SU-DHL-6 (cell line): ENCODE measurements around the gene SDCCAG8.

Experiments used
- CTCF ChIP-seq: fragments of 200-600 bp; sonication (generic); IDR thresholded peaks from one replicate; pipeline ENCODE4 v1.5.1; 2017; ENCODE audit warnings: antibody characterized with exemption, mild to moderate bottlenecking, low read length, moderate library complexity; ENCODE audit not compliant: insufficient read depth, poor library complexity, severe bottlenecking
- EZH2phosphoT487 ChIP-seq: fragments of 200-600 bp; sonication (generic), shearing (Covaris generic); conservative IDR thresholded peaks from 2 replicates; pipeline ENCODE4 v1.6.1; 2018; ENCODE audit warnings: mild to moderate bottlenecking, antibody characterized with exemption, low read length, moderate library complexity, mixed read lengths

GRCh38 chr1:243287123-243287460 is 31.3 kb downstream of the SDCCAG8 start:
- TF ChIP-seq CTCF (no peak), EZH2phosphoT487 (no peak)
